GM19395 (cell line): Measurements from ENCODE around the gene SAP30.

Experiments
- ATAC-seq: cut with Tn5 transposase; IDR thresholded peaks from one replicate; pipeline ENCODE4 v1.9.1; 2021; ENCODE audit warnings: mild to moderate bottlenecking, moderate library complexity; ENCODE audit not compliant: unreplicated experiment

Gene SAP30

DNA sequence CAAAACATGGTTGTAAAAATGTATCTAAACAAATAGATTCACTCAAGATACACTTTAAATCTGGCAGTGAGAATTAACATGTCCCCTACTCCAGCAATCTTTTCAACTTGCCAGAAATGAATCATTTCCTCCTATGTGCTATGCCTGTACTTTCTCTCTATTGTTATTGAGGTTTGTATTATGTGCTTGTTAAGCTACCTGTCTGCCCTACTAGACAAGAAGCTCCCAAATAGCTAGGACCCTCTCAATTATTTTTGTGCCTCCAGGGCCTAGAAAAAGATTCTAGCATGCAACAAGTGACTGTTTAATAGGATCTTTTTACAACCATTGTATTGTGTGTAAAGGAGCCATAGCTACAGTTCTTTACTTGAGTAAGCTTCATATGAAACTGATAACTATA is 3.5 kb upstream of the SAP30 start:
- peak; percentile 23 for ATAC-seq

DNA sequence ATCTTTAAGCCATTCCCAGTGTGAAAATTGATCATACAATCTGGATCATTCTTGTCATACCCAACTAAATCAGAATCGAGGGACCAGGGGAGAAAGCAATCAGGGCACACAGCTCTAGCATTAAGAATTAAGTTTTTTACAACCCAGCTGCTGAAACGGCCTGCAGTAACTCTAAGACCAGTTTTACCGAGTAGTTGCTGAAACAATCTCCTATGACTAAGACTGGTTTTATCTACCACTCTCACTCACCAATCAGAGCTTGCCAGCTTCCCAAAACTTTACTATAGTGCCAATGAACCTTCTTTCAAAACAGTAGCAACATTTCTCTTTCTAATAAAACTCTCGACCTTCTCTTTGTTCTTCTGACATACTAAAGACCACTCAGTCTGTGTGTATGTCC is 2.8 kb upstream of the SAP30 start:
- no peak for ATAC-seq

DNA sequence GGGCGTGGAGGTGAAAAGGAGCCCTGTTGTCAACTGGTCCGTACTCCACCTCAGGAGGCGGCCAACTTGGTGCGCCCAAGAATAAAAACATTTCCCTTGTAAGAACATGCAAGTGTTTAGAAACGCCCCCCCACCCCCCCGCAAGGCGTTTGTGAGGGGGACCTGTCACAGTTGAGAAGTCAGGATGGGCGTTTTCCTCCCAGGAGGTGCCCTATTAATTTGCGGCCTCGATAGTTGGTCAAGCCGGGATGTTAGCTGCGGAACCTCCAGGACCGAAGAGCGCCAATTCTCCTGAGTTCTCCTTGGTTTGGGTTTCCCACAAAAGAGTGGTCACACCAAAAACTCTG is 651 bp upstream of the SAP30 start:
- ATAC-seq: peak; percentile 8

DNA sequence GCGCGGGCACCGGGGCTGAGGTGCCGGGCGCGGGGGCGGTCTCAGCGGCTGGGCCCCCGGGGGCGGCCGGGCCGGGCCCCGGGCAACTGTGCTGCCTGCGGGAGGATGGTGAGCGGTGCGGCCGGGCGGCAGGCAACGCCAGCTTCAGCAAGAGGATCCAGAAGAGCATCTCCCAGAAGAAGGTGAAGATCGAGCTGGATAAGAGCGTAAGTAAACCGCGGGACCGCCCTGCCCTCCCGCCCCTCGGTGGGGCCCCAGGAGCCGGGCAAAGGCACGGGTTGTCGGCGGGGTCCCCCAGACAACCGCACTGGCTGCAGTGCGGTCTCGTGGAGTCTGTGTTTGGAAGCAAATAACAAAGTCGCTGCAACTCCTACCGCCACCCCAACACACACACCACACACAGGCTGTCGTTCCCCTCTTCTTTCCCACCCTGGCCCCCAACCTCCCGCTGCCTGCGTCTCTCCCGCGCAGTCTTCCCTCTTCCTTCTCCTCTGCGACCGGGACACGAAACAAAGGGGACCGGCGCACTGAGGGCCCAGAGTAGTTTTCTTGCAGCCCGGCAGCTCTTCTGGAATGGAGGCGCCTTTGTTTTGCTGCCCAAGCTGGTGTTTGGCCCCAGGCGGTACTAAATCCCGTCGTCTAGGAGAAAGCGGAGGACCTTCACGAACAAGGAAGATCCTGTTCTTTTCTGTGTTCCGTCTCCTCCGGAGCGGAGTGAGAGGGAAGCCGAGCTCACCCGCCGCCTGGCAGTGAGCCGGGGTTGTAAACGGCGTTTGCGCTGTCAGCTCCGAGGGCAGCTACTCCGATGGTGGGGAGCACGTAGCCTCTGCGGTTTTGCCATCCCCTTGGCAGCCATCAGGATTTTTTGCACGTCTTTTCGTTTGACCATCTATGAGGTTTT is 788 bp downstream of the SAP30 start:
- peak; percentile 21 for ATAC-seq

DNA sequence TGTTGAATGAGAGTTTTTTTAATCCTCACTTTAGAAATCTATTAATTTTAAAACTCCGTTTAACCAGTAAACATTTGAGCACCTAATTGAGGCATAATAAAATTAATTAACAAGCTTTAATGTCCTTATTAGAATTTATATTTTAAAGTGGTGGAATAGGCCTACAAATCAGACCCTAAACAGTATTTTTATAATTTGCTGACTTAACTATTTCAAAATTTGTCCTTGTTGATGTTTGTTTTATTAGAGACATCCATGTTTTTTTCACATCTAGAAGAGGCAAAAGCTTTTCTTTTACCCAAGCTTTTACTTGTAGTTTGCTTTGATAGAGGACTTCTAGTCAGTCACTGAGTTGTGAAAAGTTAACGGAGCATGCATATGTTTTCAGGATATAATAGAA is 3.8 kb downstream of the SAP30 start:
- no peak for ATAC-seq

DNA sequence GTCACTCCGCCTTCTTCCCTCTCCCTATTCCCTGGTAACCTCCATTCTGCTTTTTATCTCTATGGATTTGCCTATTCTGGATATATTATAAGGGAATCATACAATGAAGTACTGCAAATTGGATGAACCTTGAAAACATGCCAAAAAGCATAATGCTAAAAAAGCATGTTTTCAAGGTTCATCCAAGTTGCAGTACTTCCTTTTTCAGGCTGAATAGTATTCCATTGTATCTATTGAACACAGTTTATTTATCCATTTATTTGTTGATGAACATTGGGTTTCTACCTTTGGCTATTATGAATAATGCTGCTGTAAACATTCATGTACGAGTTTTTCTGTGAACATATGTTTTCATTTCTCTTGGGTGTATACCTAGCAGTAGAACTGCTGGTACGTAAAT is 9.2 kb downstream of the SAP30 start:
- ATAC-seq: no peak

DNA sequence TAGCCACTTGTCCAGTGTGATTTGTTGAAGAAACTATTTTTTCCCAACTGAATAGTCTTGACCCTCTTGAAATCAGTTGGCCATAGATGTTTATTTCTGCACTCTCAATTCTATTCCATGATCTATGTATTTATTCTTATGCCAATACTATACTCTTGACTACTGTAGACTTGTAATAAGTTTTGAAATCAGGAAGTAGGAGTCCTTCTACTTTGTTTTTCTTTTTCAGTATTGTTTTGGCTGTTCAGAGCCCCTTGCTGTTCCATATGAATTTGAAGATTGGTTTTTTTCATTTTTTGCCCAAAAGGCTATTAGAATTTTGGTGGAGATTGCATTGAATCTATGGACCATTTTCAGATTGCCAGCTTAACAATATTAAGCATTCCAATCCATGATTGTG is 10.2 kb downstream of the SAP30 start:
- ATAC-seq: peak; percentile 66

DNA sequence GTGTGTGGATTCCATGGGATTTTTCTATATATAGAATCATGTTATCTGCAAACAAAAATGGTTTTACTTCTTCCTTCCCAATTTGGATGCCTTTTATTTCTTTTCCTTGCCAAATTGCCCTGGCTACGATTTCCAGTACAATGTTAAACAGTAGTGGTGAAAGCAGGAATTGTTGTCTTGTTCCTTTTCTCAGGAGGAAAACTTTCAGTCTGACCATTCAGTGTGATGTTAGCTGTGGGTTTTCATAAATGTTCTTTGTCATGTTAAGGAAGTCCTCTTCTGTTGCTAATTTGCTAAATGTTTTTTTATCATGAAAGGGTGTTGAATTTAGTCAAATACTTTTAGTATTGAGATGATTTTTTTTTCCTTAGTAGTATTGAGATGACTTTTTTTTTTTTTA is 10.9 kb downstream of the SAP30 start:
- no peak for ATAC-seq

DNA sequence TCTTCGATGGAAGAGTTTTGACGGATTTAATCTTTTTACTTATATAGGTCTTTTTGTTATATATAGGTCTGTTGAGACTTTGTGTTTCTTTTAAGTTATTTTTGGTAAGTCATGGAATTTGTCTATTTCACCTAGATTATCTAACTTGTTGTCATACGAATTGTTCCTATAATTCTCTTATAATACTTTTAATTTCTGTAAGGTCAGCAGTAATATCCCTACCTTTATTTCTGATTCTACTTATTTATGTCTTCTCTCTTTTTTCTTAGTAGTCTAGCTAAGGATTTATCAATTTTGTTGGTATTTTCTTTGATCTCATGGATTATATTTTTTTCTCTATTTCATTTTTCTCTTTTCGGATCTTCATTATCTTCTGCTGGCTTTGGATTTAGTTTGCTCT is 11.6 kb downstream of the SAP30 start:
- no peak for ATAC-seq

DNA sequence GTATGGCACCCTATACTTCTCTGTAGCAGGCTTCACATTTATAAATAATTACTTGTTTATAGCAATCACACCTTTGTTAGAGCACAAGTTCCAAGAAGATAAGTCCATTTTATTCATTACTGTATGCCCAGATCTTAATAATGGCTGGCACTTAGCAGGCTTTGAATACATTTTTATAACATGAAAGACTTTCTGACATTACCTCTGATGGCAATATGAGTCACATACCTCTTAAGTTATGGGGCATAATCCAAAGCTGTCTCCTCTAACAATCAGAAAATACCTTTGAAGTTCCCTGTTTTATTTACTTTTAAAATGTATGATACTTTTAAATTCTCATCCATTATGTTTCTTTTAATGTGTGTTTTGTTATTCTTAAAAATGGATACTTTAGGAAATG is 16.0 kb downstream of the SAP30 start:
- no peak for ATAC-seq

DNA sequence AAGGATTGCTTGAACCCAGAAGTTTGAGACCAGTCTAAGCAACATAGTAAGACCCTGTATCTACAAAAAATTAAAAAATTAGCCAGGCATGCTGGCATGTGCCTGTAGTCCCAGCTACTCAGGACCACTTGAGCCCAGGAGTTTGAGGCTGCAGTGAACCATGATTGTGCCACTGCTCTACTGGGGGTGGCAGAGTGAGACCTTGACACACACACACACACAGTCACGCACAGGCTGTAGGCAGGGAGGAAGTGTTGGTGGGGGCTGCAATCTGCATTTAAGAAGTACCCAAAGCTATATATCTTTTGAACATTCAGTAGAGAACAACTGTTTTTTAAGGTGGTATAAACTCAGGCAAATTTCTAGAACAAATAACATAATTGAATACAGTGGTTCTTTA is 20.9 kb downstream of the SAP30 start:
- ATAC-seq: no peak

DNA sequence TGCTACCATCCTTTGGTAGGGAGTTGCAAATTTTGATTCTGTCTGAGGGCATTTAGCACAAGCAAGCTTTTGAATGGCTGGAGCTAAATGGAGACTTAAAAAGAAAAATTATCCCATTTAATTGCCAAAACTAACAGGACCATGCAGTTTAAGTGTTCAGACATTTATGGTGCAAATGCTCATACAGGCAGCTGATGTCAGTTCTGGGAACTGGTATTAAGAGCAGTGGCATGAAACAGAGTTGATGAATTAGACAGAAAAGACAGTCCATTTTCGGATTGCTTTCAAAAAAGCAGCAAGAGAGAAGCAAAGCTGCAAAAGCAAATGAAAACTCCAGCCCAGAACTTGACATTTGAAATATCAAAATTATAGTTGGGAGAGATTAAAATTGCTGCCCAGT is 26.9 kb downstream of the SAP30 start:
- ATAC-seq: no peak

DNA sequence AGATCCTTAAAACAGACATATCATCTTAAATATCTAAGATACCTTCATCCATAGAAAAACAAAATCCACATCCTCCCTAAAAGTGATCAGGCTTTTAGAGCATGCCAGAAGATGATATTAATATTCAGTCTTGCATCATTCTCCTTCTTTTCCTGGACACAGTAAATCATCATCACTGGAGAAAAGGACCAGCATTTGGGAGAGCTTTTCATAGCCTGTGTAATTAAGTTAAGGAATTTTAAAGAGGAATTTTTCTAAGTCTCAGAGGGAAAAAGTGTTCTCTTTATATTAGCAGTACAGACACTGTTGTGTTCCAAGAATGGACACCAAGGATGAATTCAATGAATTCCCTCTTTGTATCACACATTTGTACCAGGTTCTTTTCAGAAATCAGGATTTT is 27.5 kb downstream of the SAP30 start:
- ATAC-seq: no peak

DNA sequence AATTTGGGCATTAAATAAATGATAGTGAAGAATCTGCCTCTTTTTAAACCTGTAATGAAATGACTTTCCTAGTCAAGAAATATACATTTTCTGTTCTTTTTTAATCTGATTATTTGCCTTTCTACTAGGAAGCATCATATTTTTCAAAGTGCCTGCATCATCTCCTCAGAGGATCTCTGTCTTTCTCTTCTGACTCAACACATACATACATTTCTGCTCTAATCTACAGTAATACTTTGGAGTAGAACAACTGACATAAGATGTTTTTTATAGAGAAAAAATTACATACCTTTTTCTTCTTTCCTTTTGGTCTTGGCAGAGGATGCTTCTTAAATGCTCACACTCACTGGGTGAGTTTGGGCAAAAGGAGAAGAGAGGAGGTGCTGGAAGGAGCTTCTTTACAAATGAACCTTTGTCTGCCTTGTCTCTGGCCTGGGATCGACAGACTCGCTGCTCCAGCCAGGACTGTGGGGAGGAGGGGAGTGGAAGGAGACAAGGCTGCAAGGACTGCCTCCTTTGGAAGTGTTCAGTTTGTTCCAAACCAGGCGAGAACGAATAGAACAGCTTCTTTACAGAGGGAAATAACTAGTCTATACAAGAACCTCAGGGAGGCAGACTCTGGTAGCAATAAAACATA is 28.1 kb downstream of the SAP30 start, which contains the start of gene SCRG1:
TSS of gene SCRG1 (minus strand) at position 338 of the 637 bp plus-strand sequence. CDS start 7,702 bp downstream, outside the sequence.
- ATAC-seq: no peak

DNA sequence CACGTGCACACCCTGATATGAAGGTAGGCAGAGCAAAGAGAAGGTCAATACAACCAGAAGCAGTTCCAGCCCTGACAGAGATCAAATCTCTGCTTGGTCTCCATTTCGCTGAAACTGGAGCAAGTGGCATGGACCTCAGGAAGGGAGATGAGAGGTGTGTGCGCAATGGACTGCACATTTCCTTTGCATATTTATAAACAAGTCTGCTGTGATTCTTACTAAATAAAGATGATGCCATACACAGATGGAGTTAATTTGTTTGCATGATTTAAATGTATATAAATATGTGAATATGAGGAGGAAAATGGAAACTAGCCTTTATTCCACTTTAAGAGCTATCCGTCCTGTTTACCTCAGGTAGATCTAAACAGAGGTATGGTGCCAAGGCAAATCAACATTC is 30.3 kb downstream of the SAP30 start:
- ATAC-seq: no peak

DNA sequence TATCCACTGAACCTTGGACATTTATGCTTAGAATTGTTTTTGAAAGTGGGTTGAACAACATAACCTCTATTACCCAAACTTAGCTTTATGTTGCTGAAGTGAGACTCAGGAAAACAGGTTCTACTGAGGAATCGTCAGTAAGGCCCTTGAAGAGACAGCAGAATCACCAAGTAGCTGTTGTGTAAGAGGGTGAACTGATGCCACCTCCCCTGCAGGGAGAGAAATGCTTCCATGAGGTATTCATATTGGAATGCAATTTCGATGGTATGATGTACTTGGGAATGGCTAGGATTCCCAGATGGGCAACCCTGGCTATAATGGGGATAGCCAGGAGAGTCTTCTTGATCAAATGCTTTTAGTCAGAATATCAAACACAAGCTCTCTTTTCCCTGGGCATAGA is 32.3 kb downstream of the SAP30 start:
- ATAC-seq: no peak

DNA sequence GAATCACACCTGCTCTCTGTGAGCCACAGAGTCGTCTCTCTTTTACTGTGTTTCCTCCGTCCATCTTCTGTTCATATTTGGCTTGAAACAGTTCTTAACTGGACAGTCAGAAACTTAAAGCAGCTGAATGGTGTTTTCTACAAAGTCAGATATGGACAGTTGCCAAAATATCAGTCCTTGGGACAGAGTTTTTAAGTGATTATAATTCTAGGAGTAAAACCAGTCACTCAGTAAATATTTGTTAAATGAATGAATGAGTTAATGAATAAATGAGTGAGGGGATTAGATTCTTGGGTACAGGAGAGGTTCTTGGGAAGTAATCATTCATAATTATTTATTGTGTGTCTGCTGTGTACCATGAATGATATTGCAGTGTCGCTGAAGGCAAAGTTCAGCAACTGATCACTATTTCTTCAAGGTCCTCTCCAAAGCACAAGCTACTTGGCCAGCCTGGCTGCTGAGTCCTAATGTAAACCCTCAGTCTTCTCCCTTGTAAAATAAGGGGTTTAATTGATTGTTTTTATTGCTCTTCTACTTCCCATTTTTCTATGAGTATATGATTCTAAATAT is 33.6 kb downstream of the SAP30 start:
- no peak for ATAC-seq

DNA sequence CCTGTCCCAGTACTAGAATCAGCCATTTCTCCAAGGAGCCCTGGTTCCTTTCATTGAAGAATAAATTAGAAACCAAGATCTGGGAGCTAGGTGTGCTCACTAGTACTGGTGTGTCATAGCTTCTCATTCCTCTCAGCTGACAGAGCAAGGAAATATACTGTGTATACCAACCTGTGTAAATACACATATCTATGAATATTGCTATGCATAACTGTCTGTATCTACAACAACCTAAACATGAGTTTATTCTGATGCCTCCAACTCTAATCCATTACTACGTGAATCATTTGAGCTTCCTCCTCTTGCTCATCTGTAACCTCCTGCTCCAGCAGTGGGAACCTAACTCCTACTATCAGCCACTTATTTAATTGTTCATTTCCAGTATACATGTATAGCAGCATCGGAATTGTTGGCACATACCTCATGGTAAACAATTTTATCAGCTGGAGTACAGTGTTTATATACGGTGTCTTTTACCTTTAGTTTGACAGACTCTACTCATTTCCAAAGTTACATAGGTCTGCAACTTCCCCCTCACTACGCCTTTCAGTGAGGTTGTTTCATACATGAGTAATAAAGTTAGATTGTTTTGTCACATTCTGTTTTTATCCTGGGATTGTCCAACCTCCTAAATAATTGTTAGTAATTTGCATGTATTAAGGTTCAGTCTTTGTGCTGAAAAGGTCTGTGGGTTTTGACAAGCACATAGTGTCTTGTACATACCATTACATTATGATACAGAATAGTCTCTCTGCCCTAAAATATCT is 35.3 kb downstream of the SAP30 start:
- peak; percentile 76 for ATAC-seq

DNA sequence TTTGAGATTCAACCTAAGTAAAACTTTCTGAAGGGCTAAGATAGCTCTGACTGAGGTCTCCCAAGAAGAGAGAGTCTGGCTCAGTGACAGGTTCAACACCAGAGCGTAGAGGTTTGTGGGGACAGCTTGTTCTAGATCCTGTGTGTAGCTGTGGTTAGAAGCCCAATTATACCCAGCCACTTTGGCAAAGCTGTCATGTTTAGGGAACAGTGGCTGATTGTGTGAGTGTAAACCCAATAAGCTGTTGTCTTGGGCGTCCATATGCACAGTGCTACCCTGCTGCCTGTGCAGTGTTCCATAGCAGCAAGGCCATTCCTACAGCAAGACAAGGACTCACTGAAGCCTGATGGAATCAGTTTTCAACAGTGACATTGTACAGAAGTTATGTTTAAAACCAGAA is 39.3 kb downstream of the SAP30 start:
- ATAC-seq: no peak

DNA sequence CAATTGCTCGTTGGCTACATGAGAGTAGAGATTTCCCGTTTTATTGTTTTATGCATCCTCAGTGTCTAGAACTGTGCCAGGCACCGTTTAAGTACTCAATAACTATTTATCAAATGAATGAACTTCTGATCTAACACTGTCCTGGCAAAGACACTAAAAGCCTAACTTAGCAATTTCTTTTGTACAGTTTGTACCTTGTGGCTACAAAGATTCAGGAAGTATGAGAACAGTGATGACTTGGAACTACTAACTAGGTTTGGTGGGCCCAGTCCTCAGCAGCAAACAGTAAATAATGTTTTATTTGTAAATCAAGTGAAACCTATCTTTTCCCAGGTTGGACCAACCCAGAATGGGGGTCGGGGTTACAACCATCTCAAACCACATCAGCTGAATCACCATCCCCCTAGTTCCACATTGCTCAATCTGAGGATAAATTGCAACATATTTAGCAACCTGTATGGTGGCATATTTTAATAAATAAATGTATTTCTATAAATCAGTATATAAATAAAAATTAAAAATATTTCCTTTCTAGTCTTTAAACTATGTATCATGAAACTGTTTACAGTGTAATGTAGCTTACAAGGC is 40.4 kb downstream of the SAP30 start:
- no peak for ATAC-seq

DNA sequence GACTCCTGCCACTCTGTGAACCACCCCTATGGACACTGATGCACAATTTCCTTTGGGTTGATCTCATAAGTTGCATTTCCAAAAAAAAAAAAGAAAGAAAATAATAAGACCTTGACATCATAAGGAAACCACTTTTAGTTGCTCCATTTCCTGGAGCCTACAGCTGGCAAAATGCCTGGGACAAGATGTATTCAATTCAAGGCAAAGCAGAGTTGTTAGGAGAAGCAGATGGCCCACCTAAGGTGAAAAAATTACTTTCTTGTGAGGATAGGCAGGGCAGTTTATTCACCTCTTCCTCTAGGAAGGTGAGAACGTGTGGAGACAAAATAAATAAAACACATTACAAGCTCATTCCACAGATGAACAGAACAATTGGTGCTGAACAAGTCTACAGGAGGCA is 42.3 kb downstream of the SAP30 start:
- ATAC-seq: no peak
